ENCODE results near the gene FAM81B.

FAM81B gene

GRCh38 chr5:95401626-95402025 lies 10.5 kb downstream of the FAM81B start:
- no peak overlapping the region for H3K4me3 ChIP-seq (ENCODE audit: low read length)
- H3K27me3 ChIP-seq (ENCODE audit: insufficient read depth, low read length): no peaks in the 10 kb centered on the region
- H3K36me3 ChIP-seq (ENCODE audit: insufficient read depth, low read length): no peaks in the 10 kb centered on the region
- H3K27ac ChIP-seq (ENCODE audit: low read depth, low read length): no peak overlapping the region
- no peak overlapping the region for H3K9ac ChIP-seq (ENCODE audit: low read depth, low read length)
- no peaks in the 10 kb centered on the region for H3K9me3 ChIP-seq (ENCODE audit: insufficient read depth, low read depth, low read length)
- WGBS: 92% methylated on average over 3 of the region's 3 CpGs
- no peaks in the 10 kb centered on the region for H3K4me1 ChIP-seq (ENCODE audit: insufficient read depth, low read length)

- Histone ChIP-seq H3K9ac (ENCODE audit: low read depth, low read length) (no peak overlapping the region), H3K9me3 (ENCODE audit: insufficient read depth, low read depth, low read length) (no peaks in the 10 kb centered on the region), H3K27me3 (ENCODE audit: insufficient read depth, low read length) (no peaks in the 10 kb centered on the region), H3K27ac (ENCODE audit: low read depth, low read length) (no peak overlapping the region), H3K4me1 (ENCODE audit: insufficient read depth, low read length) (no peaks in the 10 kb centered on the region), H3K36me3 (ENCODE audit: insufficient read depth, low read length) (no peaks in the 10 kb centered on the region), H3K4me3 (ENCODE audit: low read length) (no peak overlapping the region)
- WGBS: 88% methylated on average over 1 of the region's 1 CpG
These were observed 12.8 kb downstream of the FAM81B start for GRCh38 chr5:95403996-95404395.

GRCh38 chr5:95406426-95407090 lies 15.4 kb downstream of the FAM81B start:
- WGBS: 93% methylated on average over 5 of the region's 5 CpGs
- no peaks in the 10 kb centered on the region for H3K9me3 ChIP-seq (ENCODE audit: insufficient read depth, low read depth, low read length)
- H3K4me1 ChIP-seq (ENCODE audit: insufficient read depth, low read length): no peaks in the 10 kb centered on the region
- no peaks in the 10 kb centered on the region for H3K27me3 ChIP-seq (ENCODE audit: insufficient read depth, low read length)
- H3K9ac ChIP-seq (ENCODE audit: low read depth, low read length): no peak overlapping the region
- no peak overlapping the region for H3K27ac ChIP-seq (ENCODE audit: low read depth, low read length)
- H3K36me3 ChIP-seq (ENCODE audit: insufficient read depth, low read length): no peaks in the 10 kb centered on the region
- H3K4me3 ChIP-seq (ENCODE audit: low read length): no peak overlapping the region

GRCh38 chr5:95410279-95410678 lies 19.1 kb downstream of the FAM81B start:
- Histone ChIP-seq H3K27ac (ENCODE audit: low read depth, low read length) (no peak overlapping the region), H3K9ac (ENCODE audit: low read depth, low read length) (no peak overlapping the region), H3K4me1 (ENCODE audit: insufficient read depth, low read length) (no peaks in the 10 kb centered on the region), H3K4me3 (ENCODE audit: low read length) (no peak overlapping the region), H3K27me3 (ENCODE audit: insufficient read depth, low read length) (no peaks in the 10 kb centered on the region), H3K36me3 (ENCODE audit: insufficient read depth, low read length) (no peaks in the 10 kb centered on the region), H3K9me3 (ENCODE audit: insufficient read depth, low read depth, low read length) (no peaks in the 10 kb centered on the region)
- WGBS: 97% methylated on average over 2 of the region's 2 CpGs

GRCh38 chr5:95411474-95411873 lies 20.3 kb downstream of the FAM81B start:
- no peaks in the 10 kb centered on the region for H3K36me3 ChIP-seq (ENCODE audit: insufficient read depth, low read length)
- no peak overlapping the region for H3K9ac ChIP-seq (ENCODE audit: low read depth, low read length)
- H3K4me1 ChIP-seq (ENCODE audit: insufficient read depth, low read length): no peaks in the 10 kb centered on the region
- no peak overlapping the region for H3K27ac ChIP-seq (ENCODE audit: low read depth, low read length)
- no peak overlapping the region for H3K4me3 ChIP-seq (ENCODE audit: low read length)
- 93% methylated on average over 2 of the region's 2 CpGs for WGBS
- H3K9me3 ChIP-seq (ENCODE audit: insufficient read depth, low read depth, low read length): no peaks in the 10 kb centered on the region
- H3K27me3 ChIP-seq (ENCODE audit: insufficient read depth, low read length): no peaks in the 10 kb centered on the region

GRCh38 chr5:95414451-95414850 lies 23.3 kb downstream of the FAM81B start:
- Histone ChIP-seq H3K9ac (ENCODE audit: low read depth, low read length) (no peak overlapping the region), H3K36me3 (ENCODE audit: insufficient read depth, low read length) (no peaks in the 10 kb centered on the region), H3K4me3 (ENCODE audit: low read length) (no peak overlapping the region), H3K27me3 (ENCODE audit: insufficient read depth, low read length) (no peaks in the 10 kb centered on the region), H3K9me3 (ENCODE audit: insufficient read depth, low read depth, low read length) (no peaks in the 10 kb centered on the region), H3K27ac (ENCODE audit: low read depth, low read length) (no peak overlapping the region), H3K4me1 (ENCODE audit: insufficient read depth, low read length) (no peaks in the 10 kb centered on the region)
- 92% methylated on average over 4 of the region's 4 CpGs for WGBS

GRCh38 chr5:95417971-95418370 lies 26.8 kb downstream of the FAM81B start:
- H3K9me3 ChIP-seq (ENCODE audit: insufficient read depth, low read depth, low read length): no peaks in the 10 kb centered on the region
- H3K4me3 ChIP-seq (ENCODE audit: low read length): no peak overlapping the region
- no peaks in the 10 kb centered on the region for H3K27me3 ChIP-seq (ENCODE audit: insufficient read depth, low read length)
- no peak overlapping the region for H3K27ac ChIP-seq (ENCODE audit: low read depth, low read length)
- no peaks in the 10 kb centered on the region for H3K36me3 ChIP-seq (ENCODE audit: insufficient read depth, low read length)
- no peak overlapping the region for H3K9ac ChIP-seq (ENCODE audit: low read depth, low read length)
- no peaks in the 10 kb centered on the region for H3K4me1 ChIP-seq (ENCODE audit: insufficient read depth, low read length)
- 95% methylated on average over 3 of the region's 3 CpGs for WGBS

- no peaks in the 10 kb centered on the region for H3K27me3 ChIP-seq (ENCODE audit: insufficient read depth, low read length)
- no peak overlapping the region for H3K27ac ChIP-seq (ENCODE audit: low read depth, low read length)
- no peaks in the 10 kb centered on the region for H3K36me3 ChIP-seq (ENCODE audit: insufficient read depth, low read length)
- no peaks in the 10 kb centered on the region for H3K9me3 ChIP-seq (ENCODE audit: insufficient read depth, low read depth, low read length)
- WGBS: 92% methylated on average over 3 of the region's 3 CpGs
- H3K4me1 ChIP-seq (ENCODE audit: insufficient read depth, low read length): no peaks in the 10 kb centered on the region; the same call in 1 of the 2 replicates
- no peak overlapping the region for H3K4me3 ChIP-seq (ENCODE audit: low read length)
- no peak overlapping the region for H3K9ac ChIP-seq (ENCODE audit: low read depth, low read length)
These were observed 31.7 kb downstream of the FAM81B start for GRCh38 chr5:95422838-95423237.

GRCh38 chr5:95424016-95424415 lies 32.9 kb downstream of the FAM81B start:
- WGBS: 84% methylated on average over 4 of the region's 4 CpGs
- no peaks in the 10 kb centered on the region for H3K9me3 ChIP-seq (ENCODE audit: insufficient read depth, low read depth, low read length)
- H3K9ac ChIP-seq (ENCODE audit: low read depth, low read length): no peak overlapping the region

GRCh38 chr5:95424526-95424925 lies 33.4 kb downstream of the FAM81B start:
- H3K4me3 ChIP-seq (ENCODE audit: low read length): no peak overlapping the region
- WGBS: no CpG with 5 or more reads among the region's 1 CpG
- no peaks in the 10 kb centered on the region; the same call in 1 of the 2 replicates for H3K4me1 ChIP-seq (ENCODE audit: insufficient read depth, low read length)
- H3K9ac ChIP-seq (ENCODE audit: low read depth, low read length): no peak overlapping the region
- no peaks in the 10 kb centered on the region for H3K36me3 ChIP-seq (ENCODE audit: insufficient read depth, low read length)
- H3K9me3 ChIP-seq (ENCODE audit: insufficient read depth, low read depth, low read length): no peaks in the 10 kb centered on the region
- H3K27me3 ChIP-seq (ENCODE audit: insufficient read depth, low read length): no peaks in the 10 kb centered on the region
- no peak overlapping the region for H3K27ac ChIP-seq (ENCODE audit: low read depth, low read length)

More at GRCh38 chr5:95424016-95424415, 32.9 kb downstream of the FAM81B start:
- Histone ChIP-seq H3K27ac (ENCODE audit: low read depth, low read length) (no peak overlapping the region), H3K36me3 (ENCODE audit: insufficient read depth, low read length) (no peaks in the 10 kb centered on the region), H3K4me3 (ENCODE audit: low read length) (no peak overlapping the region), H3K4me1 (ENCODE audit: insufficient read depth, low read length) (no peaks in the 10 kb centered on the region; the same call in 1 of the 2 replicates), H3K27me3 (ENCODE audit: insufficient read depth, low read length) (no peaks in the 10 kb centered on the region)

GRCh38 chr5:95426227-95426626 lies 35.1 kb downstream of the FAM81B start:
- no peaks in the 10 kb centered on the region; the same call in 1 of the 2 replicates for H3K4me1 ChIP-seq (ENCODE audit: insufficient read depth, low read length)
- H3K9me3 ChIP-seq (ENCODE audit: insufficient read depth, low read depth, low read length): no peaks in the 10 kb centered on the region
- H3K27ac ChIP-seq (ENCODE audit: low read depth, low read length): no peak overlapping the region
- H3K9ac ChIP-seq (ENCODE audit: low read depth, low read length): no peak overlapping the region
- no peaks in the 10 kb centered on the region for H3K36me3 ChIP-seq (ENCODE audit: insufficient read depth, low read length)
- 76% methylated on average over 5 of the region's 5 CpGs for WGBS
- H3K4me3 ChIP-seq (ENCODE audit: low read length): no peak overlapping the region
- no peaks in the 10 kb centered on the region for H3K27me3 ChIP-seq (ENCODE audit: insufficient read depth, low read length)

GRCh38 chr5:95432779-95433178 lies 41.6 kb downstream of the FAM81B start:
- H3K36me3 ChIP-seq (ENCODE audit: insufficient read depth, low read length): no peaks in the 10 kb centered on the region
- H3K9me3 ChIP-seq (ENCODE audit: insufficient read depth, low read depth, low read length): no peaks in the 10 kb centered on the region
- no peak overlapping the region for H3K9ac ChIP-seq (ENCODE audit: low read depth, low read length)
- WGBS: 100% methylated on average over 1 of the region's 2 CpGs
- no peaks in the 10 kb centered on the region; the same call in 1 of the 2 replicates for H3K4me1 ChIP-seq (ENCODE audit: insufficient read depth, low read length)
- H3K27ac ChIP-seq (ENCODE audit: low read depth, low read length): no peak overlapping the region
- H3K4me3 ChIP-seq (ENCODE audit: low read length): no peak overlapping the region
- no peaks in the 10 kb centered on the region for H3K27me3 ChIP-seq (ENCODE audit: insufficient read depth, low read length)
